ENCODE measurements around the gene TRAPPC14. TPM values are rescaled to one million over a fixed set of nuclear protein-coding genes. Genes with fewer than 3 reads are reported as not detected.

The TRAPPC14 gene
- total and polyA plus RNA-seq, 9 of the 15 experiments (the other 6 are each of a cell fraction or from before 2014, with no cell fraction given): 0.42 to 45.9 (median 18.2) TPM

- TF ChIP-seq, protein P1, sequence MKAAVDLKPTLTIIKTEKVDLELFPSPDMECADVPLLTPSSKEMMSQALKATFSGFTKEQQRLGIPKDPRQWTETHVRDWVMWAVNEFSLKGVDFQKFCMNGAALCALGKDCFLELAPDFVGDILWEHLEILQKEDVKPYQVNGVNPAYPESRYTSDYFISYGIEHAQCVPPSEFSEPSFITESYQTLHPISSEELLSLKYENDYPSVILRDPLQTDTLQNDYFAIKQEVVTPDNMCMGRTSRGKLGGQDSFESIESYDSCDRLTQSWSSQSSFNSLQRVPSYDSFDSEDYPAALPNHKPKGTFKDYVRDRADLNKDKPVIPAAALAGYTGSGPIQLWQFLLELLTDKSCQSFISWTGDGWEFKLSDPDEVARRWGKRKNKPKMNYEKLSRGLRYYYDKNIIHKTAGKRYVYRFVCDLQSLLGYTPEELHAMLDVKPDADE (conservative IDR thresholded peaks at IDR 0.05; ENCODE audit: control insufficient read depth, low read depth, low read length): no peak
- TF ChIP-seq MTA3 (IDR thresholded peaks at IDR 0.05; ENCODE audit: borderline replicate concordance) (peak; percentile 78), ZNF3 (CRISPR knock-in tag; IDR thresholded peaks at IDR 0.05) (no peak), MXI1 (IDR thresholded peaks at IDR 0.05; ENCODE audit: low read depth, low read length) (no peak), HNRNPK (IDR thresholded peaks at IDR 0.05; ENCODE audit: low read depth, low read length, poor library complexity, severe bottlenecking) (no peak), CHD2 (IDR thresholded peaks at IDR 0.05; ENCODE audit: low read depth, low read length) (peak; percentile 18; the same call in 1 of the 2 replicates), ATF7 (IDR thresholded peaks at IDR 0.05) (peak; percentile 65; the same call in 1 of the 2 replicates), CGGBP1 (CRISPR knock-in tag; IDR thresholded peaks at IDR 0.05) (no peak), ZFX (CRISPR knock-in tag; IDR thresholded peaks at IDR 0.05) (no peak), MLLT1 (IDR thresholded peaks at IDR 0.05) (peak; percentile 96 to 97), ARID1B (IDR thresholded peaks at IDR 0.05) (peak; percentile 94), FOS (IDR thresholded peaks at IDR 0.05; ENCODE audit: extremely low read depth, insufficient read length) (no peak), BRF1 (IDR thresholded peaks at IDR 0.05; ENCODE audit: borderline replicate concordance, extremely low read depth, insufficient read length) (no peak), ZKSCAN3 (CRISPR knock-in tag; IDR thresholded peaks at IDR 0.05) (no peak), CAMTA2 (CRISPR knock-in tag; conservative IDR thresholded peaks at IDR 0.05) (no peak), TAF9B (IDR thresholded peaks at IDR 0.05; ENCODE audit: partially characterized antibody) (no peak), LARP7 (IDR thresholded peaks at IDR 0.05) (peak; percentile 99), ZMIZ1 (IDR thresholded peaks at IDR 0.05; ENCODE audit: low read depth in 2 of 2, low read length in 2 of 2) (no peak)
- TF ChIP-seq, protein P2, sequence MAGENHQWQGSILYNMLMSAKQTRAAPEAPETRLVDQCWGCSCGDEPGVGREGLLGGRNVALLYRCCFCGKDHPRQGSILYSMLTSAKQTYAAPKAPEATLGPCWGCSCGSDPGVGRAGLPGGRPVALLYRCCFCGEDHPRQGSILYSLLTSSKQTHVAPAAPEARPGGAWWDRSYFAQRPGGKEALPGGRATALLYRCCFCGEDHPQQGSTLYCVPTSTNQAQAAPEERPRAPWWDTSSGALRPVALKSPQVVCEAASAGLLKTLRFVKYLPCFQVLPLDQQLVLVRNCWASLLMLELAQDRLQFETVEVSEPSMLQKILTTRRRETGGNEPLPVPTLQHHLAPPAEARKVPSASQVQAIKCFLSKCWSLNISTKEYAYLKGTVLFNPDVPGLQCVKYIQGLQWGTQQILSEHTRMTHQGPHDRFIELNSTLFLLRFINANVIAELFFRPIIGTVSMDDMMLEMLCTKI (IDR thresholded peaks at IDR 0.05; ENCODE audit: partially characterized antibody): no peak
- TF ChIP-seq, protein P3, sequence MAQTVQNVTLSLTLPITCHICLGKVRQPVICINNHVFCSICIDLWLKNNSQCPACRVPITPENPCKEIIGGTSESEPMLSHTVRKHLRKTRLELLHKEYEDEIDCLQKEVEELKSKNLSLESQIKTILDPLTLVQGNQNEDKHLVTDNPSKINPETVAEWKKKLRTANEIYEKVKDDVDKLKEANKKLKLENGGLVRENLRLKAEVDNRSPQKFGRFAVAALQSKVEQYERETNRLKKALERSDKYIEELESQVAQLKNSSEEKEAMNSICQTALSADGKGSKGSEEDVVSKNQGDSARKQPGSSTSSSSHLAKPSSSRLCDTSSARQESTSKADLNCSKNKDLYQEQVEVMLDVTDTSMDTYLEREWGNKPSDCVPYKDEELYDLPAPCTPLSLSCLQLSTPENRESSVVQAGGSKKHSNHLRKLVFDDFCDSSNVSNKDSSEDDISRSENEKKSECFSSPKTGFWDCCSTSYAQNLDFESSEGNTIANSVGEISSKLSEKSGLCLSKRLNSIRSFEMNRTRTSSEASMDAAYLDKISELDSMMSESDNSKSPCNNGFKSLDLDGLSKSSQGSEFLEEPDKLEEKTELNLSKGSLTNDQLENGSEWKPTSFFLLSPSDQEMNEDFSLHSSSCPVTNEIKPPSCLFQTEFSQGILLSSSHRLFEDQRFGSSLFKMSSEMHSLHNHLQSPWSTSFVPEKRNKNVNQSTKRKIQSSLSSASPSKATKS (CRISPR knock-in tag; IDR thresholded peaks at IDR 0.05): no peak
These were observed 9.4 kb upstream of the TRAPPC14 start (continued) for GRCh38 chr7:100167912-100168323.
